GM19035 (cell line): ENCODE measurements around the gene ALKBH7.
"Not testable (repeated sequence)": the region's sequence is repeated elsewhere in the genome, so short reads cannot be mapped to it uniquely, and the experiment has no call there.

ENCODE experiments used
- ATAC-seq: cut with Tn5 transposase; IDR thresholded peaks from one replicate; pipeline ENCODE4 v1.9.1; 2021; ENCODE audit not compliant: unreplicated experiment

ALKBH7 gene

DNA sequence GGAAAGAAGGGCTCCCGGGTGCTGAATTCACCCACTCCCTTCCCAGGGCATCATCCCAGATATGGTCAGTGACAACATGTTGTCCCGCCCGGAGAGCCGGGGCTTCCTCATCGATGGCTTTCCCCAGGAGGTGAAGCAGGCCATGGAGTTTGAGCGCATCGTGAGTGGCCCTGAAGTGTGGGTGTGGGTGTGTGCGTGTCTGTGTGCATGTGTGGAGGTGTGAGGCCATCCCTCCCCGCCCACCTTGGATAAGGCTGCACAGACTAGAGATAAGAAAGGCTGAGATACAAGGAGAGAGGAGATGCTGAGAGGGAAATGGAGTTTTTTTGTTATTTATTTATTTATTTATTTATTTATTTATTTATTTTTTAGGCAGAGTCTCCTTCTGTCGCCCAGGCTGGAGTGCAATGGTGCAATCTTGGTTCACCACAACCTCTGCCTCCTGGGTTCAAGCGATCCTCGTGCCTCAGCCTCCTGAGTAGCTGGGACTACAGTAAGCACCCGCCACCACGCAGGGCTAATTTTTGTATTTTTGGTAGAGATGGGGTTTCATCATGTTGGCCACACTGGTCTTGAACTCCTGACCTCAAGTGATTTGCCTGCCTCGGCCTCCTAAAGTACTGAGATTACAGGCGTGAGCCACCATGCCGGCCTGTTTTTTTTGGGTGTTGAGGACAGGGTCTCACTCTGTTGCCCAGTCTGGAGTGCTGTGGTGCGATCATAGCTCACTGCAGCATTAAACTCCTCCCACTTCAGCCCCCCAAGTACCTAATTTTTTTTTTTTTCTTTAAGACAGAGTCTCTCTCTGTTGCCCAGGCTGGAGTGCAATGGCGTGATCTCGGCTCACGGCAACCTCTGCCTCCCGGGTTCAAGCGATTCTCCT is 27.7 kb downstream of the ALKBH7 start:
- not testable (repeated sequence) for ATAC-seq

DNA sequence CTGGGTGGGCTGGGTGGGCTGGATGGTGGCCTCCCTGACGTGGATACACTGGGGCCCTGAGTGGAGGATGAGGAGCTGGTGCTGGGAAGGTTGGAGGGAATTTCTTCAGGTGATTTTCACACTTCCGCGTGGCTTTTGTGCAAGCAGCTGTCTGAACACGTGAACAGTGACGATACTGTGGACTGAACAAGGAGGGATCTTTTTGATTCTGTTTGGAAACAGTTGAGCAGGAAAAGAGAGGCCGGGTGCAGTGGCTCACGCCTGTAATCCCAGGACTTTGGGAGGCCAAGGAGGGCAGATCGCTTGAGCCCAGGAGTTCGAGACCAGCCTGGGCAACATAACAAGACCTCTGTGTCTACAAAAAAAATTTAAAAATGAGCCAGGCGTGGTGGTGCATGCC is 29.5 kb downstream of the ALKBH7 start:
- no peak for ATAC-seq

DNA sequence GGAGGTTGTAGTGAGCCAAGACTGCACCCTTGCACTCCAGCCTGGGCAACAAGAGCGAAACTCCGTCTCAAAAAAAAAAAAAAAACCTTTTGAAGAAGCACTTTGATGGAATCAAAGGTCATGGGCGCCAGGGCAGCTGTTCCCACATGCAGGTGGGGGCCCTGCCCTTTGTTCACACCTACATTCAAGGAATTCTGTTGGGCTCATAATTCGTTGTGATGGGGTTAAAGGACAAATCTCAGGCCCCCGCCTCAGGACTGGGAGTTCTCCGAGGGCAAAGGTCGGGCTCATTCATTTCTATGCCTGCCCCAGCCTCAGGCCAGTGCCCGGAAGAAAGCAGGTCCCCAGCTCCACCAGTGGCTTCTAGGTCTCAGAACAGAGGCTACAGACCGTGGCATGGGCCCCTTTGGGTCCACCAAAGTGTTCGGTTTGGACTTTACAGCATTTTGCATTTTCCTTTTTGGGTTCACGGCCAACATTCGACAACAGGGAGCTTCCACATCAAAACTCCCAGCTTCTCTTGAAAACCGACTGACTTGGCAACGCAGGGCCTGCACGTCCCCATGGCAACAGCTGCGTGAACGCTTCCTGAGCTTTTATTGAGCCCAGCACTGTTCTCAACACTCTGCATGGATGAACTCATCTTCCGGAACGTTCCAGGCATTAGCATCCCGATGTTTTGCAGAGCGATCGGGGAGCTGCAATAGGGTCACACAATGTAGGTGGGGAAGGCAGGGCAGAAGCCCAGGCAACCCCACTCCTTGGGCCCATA is 30.4 kb downstream of the ALKBH7 start:
- ATAC-seq: no peak

DNA sequence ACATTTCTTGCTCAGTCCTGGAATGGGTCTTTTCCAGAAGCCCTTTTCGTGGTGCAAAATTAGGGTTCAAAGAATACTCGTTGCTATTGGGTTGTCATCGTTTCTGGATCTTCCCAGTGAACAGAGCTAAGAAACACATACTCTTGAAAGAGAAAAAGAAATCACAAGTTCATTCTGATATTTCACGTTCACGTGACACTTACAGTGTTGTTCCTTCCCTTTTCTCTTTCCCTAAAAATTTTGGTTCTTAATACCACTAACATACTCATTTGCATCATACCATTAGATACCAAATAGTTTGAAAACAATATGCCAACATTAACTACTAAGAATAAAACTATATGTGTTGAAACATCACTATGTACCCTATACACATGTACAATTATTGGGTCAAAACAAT is 33.8 kb downstream of the ALKBH7 start:
- ATAC-seq: no peak

DNA sequence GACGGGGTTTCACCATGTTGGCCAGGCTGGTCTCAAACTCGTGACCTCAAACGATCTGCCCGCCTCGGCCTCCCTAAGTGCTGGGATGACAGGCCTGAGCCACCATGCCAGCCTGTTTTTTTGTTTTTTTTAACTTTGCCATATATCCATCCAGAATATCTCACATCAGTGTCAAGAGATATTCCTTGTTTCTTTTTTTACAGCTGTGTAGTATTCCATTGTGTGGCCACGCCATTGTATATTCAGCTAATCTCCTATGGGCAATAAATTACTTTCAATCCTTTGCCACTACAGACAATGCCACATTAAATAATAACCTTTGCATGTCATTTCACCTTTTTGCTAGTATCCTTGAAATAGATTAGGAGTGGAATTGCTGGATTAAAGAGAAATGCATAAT is 36.8 kb downstream of the ALKBH7 start:
- ATAC-seq: no peak

DNA sequence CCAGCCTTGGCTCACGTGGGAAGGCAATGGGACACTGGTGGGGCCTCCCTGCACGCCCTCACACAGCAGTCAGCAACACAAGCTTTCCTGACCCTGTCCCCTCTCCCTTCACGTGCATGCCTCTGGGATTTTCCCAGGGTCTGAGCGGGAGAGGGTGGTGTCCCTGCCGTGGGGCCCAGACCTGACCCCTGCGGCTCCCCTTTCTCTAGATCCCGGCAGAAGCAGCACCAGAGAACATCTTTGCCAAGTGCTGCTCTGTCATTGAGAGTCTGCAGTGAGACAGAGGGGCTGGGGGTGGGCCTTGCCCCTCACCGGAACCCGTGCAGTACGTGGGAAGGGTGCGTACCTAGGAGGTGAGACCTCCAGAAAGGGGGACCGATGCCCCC is 39.5 kb downstream of the ALKBH7 start:
- ATAC-seq: no peak

DNA sequence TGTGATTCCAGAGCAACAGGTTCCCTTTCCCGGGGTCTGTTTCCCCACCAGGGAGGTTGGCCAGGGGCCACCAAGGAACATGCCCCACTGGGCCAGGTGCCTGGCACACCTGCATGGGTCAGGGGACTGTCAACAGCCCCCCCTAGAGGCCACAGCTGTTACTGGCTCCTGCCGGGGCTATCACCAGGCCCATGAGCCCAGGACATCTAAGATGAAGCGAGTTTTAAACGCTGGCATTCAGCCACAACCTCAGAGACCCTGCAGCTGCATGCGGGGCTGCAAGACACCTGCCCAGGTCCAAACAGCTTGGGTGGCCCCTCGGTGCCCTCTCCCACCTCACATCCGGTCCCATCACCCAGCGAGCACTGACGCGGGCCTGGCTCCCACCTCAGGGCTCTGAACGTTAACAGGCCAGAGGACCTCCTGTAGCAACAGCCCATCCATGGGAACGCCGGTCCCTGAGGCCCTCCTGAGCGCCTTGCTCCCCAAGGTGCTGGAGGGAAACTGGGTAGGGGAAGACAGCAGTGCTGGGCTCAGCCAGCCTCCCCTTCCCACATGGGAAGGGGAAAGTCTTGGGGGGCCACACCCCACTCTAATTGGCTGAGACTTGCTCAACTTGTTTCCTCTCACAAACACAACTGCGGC is 40.0 kb downstream of the ALKBH7 start:
- no peak for ATAC-seq

DNA sequence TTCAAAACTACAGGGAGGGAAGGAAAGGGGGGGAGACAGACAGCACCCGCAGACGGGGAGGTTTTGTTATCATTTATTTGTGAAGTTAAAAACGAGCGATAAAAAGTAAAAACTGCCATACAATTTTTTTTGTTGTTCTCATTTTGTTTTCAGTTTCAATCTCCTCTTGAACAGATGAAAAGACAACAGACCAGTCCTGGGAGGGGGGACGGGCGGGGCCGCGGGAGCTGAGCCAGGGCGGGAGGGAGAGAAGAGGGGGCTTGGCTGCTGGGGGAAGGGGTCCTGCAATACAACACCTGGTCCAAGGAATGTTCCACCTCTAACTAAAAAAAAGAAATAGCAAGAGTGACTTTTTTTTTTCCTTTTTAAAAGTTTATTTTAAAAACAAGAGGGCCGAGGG is 40.7 kb downstream of the ALKBH7 start:
- ATAC-seq: no peak

DNA sequence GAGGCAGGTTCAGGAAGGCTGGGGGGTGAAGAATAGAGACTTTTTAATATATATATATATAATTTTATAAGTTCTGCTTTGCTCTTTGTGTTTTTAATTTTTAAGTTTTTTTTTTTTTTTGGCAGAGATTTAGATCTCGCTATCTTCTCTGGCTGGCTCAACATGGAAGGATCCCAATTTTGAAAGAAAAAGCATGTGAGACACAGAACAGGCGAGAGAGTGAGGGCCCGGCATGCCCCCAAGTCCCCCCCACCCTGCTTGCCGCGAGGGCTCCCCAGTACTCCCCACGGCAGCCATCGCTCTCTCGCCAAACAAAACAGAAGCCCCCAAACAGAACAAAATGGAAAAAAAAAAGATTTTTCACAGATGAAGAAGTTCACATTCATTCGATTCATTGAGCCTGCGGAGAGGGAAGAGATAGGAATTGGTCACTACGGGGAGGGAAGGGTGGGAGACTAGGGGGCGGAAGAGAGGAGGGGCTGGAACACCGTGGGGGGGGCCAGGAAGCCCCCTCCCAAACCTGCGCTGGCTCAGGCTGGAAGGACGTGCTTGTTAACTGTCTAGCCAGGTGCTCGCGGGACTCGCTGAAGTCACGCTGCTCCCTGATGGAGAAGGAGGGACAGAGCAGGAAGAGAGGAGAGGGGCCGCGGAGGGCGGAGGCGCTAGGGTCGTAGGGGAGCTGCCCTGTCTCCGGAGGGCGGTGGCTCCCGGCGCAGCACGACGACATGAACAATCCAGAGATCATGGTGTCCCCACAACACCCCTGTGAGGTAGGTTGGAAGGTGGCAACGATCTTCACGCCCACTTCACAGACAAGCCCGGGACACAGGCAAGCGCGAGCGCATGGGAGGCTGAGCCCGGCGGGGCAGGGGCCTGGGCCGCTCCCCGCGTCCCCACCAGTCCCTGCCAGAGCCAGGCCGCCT is 41.4 kb downstream of the ALKBH7 start:
- no peak for ATAC-seq

DNA sequence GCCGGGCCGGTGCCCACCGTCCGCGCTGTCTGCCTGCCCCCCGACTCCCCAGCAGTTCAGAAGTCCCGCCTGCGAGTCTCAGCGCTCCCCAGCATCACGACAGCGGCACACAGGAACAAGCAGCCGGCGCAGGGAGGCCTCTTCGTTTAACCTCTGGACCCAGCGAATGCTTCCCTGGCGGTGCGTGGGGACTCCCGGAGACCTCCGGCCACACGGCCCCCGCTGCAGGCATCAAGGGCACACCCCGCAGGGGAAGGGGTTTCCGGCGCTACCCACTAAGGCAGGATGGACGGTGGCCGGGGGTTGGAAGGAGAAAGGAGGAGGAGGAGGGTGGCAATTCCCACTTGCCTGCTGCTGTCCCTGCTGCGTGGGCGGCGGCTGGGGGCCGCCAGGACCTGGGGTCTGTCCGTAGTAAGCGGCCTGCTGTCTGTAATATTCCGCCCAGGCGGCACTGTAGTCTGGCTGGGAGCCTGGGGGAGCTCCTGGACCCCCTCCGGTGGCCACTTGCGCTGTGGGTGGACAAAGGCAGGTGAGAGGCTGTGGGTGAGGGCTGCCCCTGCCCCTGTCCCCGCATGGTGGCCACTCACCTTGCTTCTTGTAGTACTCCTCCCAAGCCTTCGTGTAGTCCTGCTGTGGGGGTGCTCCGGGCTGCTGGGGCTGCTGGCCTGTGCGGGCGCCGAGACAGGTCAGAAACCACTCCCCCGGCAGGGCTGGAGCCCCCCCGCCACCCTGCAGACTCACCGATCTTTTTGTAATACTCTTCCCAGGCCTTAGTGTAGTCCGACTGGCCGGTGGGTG is 42.4 kb downstream of the ALKBH7 start:
- no peak for ATAC-seq

DNA sequence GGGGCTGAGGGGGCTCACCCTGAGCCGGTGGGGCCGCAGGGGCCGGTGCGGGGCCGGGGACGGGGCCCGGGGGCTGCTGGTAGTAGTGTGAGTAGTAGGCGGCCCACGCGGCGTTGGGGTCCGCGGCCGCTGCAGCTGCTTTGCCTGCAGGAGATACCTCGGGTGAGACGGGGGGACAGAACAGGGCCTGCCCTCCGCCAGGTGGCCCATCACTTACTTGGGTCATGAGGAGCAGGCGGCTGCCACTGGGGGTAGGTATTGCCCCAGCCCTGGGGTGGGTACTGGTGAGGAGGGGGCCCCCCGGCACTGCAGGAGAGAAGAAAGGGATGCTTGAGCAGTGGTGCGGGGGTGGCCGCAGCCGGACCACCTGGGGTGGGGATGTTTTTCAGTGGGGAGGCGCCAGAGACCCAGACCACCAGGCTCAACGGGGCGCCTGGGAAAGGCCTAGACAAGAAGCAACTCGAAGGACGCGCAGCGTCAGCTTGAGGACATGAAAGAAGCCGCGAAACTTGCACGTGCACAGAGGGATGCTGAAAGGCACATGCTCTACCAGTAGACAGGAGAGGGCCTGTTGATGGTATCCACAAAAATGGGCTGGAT is 43.1 kb downstream of the ALKBH7 start:
- no peak for ATAC-seq

DNA sequence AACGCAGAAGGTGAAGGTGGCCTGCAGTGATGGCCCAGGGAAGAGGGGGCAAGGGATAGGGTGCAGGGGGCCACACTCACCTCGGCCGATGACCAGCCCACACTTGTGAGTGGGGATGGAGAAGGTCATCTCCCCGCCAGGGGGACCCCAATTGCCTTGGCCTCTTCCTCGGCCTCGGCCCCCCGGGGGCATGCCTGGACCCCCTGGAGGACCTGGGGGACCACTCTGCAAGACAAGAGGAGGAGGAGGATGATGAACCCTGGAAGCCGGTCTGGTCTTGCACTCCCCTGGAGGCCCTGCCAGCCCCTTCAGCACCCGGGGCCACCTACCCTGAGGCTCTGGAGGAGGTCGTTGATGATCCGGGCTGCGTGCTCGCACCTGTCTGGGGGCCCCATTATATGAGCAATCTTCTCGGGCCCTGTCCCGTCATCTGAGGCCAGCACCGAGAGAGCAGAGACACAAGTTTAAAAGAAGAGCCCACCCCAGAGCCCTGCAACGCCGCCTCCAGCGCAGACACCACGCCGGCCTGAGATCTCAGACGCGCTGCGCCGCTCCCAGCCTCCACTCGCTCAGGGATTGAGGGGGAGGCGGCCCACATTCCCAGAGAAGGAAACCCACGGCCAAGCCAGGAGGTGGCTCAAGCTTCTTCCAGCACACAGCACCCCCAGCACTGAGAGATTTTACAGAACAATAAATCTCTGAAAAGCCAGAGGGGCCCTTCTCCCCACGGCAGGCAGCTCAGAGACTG is 44.2 kb downstream of the ALKBH7 start:
- no peak for ATAC-seq

DNA sequence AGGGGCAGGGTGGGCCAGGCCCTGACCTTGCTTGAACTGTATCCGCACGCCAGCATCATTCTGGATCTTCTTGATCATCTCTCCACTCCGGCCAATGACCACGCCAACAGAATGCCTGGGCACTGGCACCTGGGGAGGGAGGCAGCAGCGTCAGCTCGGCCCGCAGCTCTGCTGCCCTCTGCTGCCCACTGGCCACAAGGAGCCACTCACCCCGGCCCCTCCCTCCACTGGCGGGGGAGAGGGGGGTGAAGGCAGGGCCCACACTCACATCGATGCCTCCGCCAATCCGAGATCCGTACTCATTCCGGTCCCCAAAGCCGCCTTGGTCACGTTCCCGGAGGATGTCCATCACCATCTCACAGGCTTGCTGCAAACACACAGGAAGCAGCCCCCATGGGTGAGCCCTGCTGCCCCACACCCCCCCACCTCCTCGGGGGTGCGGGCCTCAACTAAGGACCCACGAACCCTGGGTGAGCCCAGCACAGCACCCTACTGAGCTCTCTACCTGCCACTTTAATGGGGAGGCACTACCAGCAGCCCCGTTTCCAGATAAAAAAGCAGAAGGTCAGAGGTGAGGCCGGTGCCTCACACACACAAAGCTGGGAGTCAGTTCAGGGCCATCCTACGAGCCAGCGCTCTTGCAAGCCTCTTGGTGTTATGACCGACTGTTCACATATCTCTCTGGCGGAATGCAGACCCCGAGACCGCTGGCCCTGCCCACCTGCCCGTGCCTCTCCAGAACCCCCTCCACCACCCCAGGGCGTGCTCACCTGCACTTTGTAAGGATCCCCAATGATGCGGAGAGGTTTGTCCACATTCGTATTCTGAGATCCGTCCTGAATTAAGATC is 45.3 kb downstream of the ALKBH7 start:
- no peak for ATAC-seq

DNA sequence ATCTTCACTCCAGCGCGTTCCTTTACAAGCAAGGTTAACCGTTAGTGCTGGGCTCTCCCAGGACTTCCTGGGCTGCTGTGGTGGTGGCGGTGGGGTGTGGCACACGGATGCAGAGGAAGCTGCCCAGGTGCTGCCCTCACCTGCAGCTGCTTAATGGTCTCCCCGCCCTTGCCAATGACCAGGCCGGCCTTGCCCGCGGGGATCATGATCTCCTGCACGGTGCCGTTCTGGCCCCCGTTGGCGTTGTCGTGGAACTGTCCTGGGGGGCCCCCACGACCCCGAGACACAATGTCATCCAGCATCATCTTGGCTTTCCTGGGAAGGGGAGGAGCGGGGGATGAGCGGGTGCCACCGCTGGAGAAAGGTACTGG is 46.0 kb downstream of the ALKBH7 start:
- ATAC-seq: no peak

DNA sequence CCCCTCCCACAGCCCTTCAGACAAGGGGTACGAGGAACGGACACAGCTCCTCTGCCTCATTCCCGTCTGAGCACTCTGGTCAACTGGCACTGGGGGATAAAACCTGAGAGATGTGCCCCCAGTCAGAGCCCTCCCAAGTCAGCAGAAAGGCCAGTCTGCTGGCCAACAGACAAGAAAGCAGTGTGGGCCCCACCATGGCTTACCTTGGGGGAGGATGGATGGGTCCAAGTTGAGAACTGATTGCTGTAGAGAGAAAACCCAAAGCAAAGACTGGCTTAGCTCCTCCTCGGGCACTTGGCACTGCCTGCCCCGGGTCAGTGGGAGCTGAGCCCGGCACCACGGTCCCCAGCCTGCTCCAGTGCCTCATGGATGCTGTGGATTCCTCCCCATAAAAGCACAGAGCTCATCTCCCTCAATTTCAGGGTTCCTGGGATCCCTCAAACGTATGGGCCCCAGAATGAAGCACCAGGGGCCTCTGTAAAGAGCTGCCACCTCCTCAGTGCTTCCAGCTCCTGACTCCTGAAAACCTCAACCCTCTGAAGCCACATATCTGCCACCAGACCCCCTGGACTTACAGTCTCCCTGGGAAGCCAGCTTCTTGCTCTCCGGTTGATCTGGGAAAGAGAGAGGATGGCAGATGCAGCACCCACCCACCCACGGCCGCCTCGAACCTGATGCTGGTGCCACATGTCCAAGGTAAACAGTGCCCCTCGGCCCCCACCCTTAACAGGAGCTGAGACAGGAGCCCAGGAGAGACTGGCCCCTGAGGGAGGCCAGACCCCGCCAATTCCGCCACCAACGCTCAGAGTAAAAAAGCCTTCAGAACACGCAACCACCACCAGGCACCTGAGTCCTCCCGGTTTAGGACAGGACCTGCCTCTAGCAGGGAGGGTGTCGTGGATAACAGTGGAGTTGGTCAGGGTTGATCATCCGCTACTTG is 48.8 kb downstream of the ALKBH7 start:
- ATAC-seq: no peak

DNA sequence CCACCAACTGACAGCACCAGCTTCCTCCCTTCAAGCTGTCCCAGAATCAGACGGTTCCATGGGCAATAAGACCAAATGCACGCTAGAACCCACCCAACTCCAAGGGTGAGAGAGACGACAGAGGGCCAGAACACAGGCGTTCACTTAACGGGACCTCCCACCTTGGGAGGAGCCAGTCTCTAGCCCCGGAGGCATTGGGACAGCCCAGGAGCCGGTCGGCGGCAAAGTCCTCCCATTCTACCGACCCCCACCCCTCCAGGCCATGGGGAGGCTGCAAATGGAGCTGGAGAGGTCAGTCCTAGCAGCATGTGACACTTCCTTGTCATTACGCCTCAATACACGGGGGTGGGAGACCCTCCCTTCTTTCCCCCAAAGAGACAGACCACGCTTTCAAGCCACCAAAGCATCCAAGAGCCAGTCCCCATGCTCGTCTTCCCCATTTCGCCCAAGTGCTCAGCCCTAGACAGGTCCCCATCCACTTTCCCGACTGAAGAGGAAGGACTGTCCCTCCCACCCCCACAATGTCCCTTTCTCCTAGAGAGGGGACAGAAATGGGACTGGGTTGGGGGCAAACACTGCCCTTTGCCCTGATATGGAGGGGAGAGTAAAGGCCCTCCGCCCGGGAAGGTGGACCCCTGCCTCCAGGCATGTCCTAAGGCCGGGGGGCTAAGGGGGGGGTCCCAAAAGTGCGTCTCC is 51.1 kb downstream of the ALKBH7 start:
- ATAC-seq: no peak
